NCI-H446 treated with DMSO at 0.1 percent for 48 hours (cell line): ENCODE data around the gene CDC40.
"Not testable (repeated sequence)": the region's sequence is repeated elsewhere in the genome, so short reads cannot be mapped to it uniquely, and the experiment has no call there.

Experiments
- DNase-seq: peaks from one replicate; lab custom pipeline; 2025; lab: John Stamatoyannopoulos, UW

CDC40 gene

GRCh38 chr6:110201151-110201884 lies 21.1 kb downstream of the CDC40 start:
- no peak for DNase-seq

- no peak for DNase-seq
These were observed 27.4 kb downstream of the CDC40 start for GRCh38 chr6:110207652-110208051.

- no peak for DNase-seq
These were observed 31.5 kb downstream of the CDC40 start for GRCh38 chr6:110211753-110212152.

GRCh38 chr6:110214338-110214737 lies 34.1 kb downstream of the CDC40 start:
- DNase-seq = no peak

GRCh38 chr6:110216140-110216539 lies 35.9 kb downstream of the CDC40 start:
- no peak for DNase-seq

- no peak for DNase-seq
These were observed 37.0 kb downstream of the CDC40 start for GRCh38 chr6:110217266-110217665.

- DNase-seq = no peak
These were observed 41.5 kb downstream of the CDC40 start for GRCh38 chr6:110221738-110222137.

- DNase-seq = no peak
These were observed 46.0 kb downstream of the CDC40 start for GRCh38 chr6:110226261-110226660.

GRCh38 chr6:110232450-110232849 lies 52.2 kb downstream of the CDC40 start:
- no peak for DNase-seq

- no peak for DNase-seq
These were observed 53.6 kb downstream of the CDC40 start for GRCh38 chr6:110233770-110234374.

- DNase-seq = not testable (repeated sequence)
These were observed 55.8 kb downstream of the CDC40 start for GRCh38 chr6:110236007-110236406.

GRCh38 chr6:110239526-110240274 lies 59.5 kb downstream of the CDC40 start:
- no peak for DNase-seq

GRCh38 chr6:110244621-110245020 lies 64.4 kb downstream of the CDC40 start:
- not testable (repeated sequence) for DNase-seq

- DNase-seq = no peak
These were observed 66.2 kb downstream of the CDC40 start for GRCh38 chr6:110246378-110246777.

GRCh38 chr6:110246900-110247546 lies 66.8 kb downstream of the CDC40 start:
- no peak for DNase-seq

GRCh38 chr6:110250058-110250457 lies 69.8 kb downstream of the CDC40 start:
- no peak for DNase-seq

- no peak for DNase-seq
These were observed 70.6 kb downstream of the CDC40 start for GRCh38 chr6:110250838-110251237.

- no peak for DNase-seq
These were observed 75.1 kb downstream of the CDC40 start for GRCh38 chr6:110255211-110255750.

- no peak for DNase-seq
These were observed 76.1 kb downstream of the CDC40 start for GRCh38 chr6:110256366-110256765.

- DNase-seq = no peak
These were observed 85.0 kb downstream of the CDC40 start for GRCh38 chr6:110265273-110265672.

- DNase-seq = no peak
These were observed 86.8 kb downstream of the CDC40 start for GRCh38 chr6:110266996-110267395.

- no peak for DNase-seq
These were observed 89.4 kb downstream of the CDC40 start for GRCh38 chr6:110269623-110270022.
